DND-41 (cell line): ENCODE data around the gene NR5A2.

Experiments
- EZH2 ChIP-seq: IDR thresholded peaks from 3 replicates; pipeline ENCODE4 v1.6.1; 2012; ENCODE audit warnings: borderline replicate concordance, low read depth, mild to moderate bottlenecking, moderate library complexity, low read length, inconsistent platforms; ENCODE audit not compliant: severe bottlenecking
- TF ChIP-seq, protein P1 (sequence below): IDR thresholded peaks from 2 replicates; pipeline ENCODE4 v1.5.1; 2012; ENCODE audit warnings: borderline replicate concordance, low read length, moderate library complexity, mild to moderate bottlenecking; ENCODE audit not compliant: poor library complexity, severe bottlenecking; ENCODE audit errors: extremely low read depth

DNA sequence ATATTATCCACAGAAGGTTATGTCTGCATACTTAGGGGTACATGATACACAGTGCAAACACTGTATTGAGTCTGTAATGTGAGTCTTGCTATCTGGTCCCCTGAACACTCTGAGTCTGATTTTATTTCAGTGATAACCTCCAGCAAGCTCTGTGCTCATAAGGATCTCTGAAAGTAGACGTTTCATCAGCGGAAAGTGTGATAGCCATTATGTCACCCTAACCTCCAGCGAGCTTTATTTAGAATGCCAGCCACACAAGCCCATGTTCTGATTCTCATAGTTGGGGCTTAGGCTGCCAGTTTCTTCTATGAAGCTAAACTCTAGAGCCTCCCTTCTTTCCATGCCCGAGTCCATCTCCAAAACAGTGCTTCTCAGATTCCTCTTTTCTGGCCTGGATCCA, 3.3 kb downstream of the NR5A2 start:
- no peak for TF ChIP-seq EZH2
- TF ChIP-seq, protein P1, sequence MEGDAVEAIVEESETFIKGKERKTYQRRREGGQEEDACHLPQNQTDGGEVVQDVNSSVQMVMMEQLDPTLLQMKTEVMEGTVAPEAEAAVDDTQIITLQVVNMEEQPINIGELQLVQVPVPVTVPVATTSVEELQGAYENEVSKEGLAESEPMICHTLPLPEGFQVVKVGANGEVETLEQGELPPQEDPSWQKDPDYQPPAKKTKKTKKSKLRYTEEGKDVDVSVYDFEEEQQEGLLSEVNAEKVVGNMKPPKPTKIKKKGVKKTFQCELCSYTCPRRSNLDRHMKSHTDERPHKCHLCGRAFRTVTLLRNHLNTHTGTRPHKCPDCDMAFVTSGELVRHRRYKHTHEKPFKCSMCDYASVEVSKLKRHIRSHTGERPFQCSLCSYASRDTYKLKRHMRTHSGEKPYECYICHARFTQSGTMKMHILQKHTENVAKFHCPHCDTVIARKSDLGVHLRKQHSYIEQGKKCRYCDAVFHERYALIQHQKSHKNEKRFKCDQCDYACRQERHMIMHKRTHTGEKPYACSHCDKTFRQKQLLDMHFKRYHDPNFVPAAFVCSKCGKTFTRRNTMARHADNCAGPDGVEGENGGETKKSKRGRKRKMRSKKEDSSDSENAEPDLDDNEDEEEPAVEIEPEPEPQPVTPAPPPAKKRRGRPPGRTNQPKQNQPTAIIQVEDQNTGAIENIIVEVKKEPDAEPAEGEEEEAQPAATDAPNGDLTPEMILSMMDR, result no peak
